DMS 273 (cell line): ENCODE data around the gene VSX2.

Experiments
- DNase-seq: peaks from one replicate; lab custom pipeline; 2025; ENCODE audit not compliant: unreplicated experiment; lab: John Stamatoyannopoulos, UW

VSX2 gene

DNA sequence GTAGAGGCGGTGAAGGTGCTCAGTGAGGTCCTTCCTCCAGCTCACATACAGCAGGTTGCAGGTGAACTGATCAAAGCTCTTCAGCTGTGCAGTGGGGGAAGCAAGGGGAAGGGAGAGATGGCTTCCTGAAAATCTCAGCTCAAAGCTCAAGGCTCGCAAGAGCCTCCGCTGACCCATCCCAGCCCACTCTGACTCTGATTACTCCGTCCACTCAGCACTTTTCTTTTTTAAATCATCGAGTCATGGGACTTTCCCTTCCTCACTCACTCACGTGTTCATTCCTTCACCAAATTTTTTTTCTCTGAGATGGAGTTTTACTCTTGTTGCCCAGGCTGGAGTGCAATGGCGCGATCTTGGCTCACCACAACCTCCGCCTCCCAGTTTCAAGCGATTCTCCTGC lies 58.7 kb downstream of the VSX2 start:
- no peak for DNase-seq

GRCh38 chr14:74299061-74299545 lies 59.9 kb downstream of the VSX2 start:
- DNase-seq, result no peak

GRCh38 chr14:74301594-74302151 lies 62.4 kb downstream of the VSX2 start:
- DNase-seq, result no peak

GRCh38 chr14:74302152-74302628 lies 62.9 kb downstream of the VSX2 start:
- peak; percentile 72 for DNase-seq

- peak; percentile 98 for DNase-seq
Measured at GRCh38 chr14:74302634-74303569, 63.7 kb downstream of the VSX2 start, which contains the start of gene ABCD4. Gene ABCD4 (minus strand): TSS chr14:74302934. CDS start chr14:74302912, 22 bp downstream.

DNA sequence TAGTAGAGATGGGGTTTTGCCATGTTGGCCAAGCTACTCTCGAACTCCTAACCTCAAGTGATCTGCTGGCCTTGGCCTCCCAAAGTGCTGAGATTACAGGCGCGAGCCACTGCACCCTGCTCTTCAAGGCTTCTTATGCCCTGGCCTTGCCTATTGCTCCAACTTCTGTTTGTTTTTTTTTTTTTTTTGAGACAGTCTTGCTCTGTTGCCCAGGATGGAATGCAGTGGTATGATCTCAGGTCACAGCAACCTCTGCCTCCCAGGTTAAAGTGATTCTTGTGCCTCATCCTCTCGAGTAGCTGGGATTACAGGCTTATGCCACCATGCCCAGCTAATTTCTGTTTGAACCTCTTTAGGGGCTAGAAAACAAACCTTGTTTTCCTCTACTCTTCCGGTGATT lies 69.4 kb downstream of the VSX2 start:
- DNase-seq, result no peak

GRCh38 chr14:74309125-74310022 lies 70.1 kb downstream of the VSX2 start:
- no peak for DNase-seq

DNA sequence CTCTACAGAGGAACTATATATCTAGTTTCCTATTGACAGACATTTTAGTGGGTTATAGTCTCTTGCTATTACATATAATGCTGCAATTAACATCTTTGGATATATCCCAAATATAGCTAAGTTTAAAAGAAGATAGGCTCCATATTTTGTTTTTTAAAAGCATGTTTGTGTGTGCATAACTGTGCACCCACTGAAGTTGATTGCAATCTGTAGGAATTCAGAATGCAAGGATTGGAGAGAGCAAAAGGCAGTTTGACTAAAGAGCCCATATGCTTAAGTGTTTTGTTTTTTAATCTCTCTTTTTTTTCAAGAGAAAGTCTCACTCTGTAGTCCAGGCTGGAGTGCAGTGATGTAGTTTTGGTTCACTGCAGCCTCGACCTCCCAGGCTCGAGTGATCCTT lies 72.9 kb downstream of the VSX2 start:
- no peak for DNase-seq
